Putamen (tissue), 1 donor: Measurements from ENCODE around the gene DDR1.
"Not testable (repeated sequence)": the region's sequence is repeated elsewhere in the genome, so short reads cannot be mapped to it uniquely, and the experiment has no call there.

Experiments
- DNase-seq: peaks from one replicate; pipeline ENCODE4 v3.0.0-alpha.2; 2016; ENCODE audit warnings: low spot score

DDR1 gene

DNA sequence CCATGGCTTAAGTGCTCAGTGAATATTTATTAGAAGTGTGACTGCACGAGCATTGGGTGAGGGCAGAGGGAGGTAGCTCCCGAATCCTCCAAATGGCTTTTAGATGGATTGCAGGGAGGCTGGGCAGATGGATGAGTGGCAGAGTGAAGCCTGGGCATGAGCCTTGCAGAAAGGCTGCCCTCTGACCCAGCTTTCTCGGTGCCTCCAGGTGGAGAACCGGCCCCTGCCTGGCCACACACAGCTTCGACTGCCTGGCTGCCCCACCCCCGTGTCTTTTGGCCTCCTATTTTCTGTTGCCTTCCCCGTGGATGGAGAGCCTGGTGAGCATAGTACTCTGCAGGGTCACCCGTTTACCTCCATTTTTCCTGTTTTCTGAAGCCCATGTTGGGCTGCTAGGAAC is 33.2 kb downstream of the DDR1 start:
- DNase-seq = no peak

- no peak for DNase-seq
These were observed 34.4 kb downstream of the DDR1 start for GRCh38 chr6:30918670-30919069.

DNA sequence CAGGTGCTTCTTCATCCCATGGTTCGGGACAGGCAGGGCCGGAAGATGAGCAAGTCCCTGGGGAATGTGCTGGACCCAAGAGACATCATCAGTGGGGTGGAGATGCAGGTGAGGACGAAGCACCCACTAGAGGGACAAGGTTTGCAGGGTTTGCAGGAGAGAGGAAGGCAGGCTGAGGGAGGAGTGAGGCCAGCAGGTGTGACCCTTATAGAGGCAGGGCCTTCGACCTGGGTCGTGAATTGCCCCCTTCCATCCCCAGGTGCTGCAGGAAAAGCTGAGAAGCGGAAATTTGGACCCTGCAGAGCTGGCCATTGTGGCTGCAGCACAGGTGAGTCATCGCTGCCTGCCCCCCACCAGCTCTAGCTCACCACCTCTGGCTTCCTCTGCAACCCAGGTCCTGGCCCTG is 38.1 kb downstream of the DDR1 start:
- DNase-seq = no peak

DNA sequence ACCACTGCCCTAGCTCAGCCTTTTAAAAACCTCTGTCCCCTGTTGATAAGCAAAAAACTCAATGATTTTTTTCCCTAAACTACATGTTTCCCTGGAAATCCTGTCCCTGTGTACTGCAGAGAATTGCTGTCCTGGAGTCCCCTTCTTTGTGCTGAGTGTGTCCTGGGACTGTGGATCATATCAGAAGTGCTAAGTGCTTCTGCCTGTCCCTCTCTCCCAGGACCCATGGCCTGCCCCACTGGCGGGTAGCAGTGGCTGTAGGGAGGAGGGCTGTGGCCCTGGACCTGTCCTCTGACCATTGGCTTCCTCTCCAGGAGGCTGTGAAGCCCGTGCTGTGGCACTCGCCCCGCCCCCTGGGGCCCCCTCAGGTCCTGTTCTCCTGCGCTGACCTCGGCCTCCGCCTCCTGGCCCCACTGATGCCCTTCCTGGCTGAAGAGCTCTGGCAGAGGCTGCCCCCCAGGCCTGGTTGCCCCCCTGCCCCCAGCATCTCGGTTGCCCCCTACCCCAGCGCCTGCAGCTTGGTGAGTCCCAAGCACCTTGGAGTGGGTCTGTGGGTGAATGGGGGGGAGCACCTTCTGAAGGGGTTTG is 39.8 kb downstream of the DDR1 start:
- DNase-seq = not testable (repeated sequence)

GRCh38 chr6:30926644-30927043 is 42.3 kb downstream of the DDR1 start:
- DNase-seq = no peak

DNA sequence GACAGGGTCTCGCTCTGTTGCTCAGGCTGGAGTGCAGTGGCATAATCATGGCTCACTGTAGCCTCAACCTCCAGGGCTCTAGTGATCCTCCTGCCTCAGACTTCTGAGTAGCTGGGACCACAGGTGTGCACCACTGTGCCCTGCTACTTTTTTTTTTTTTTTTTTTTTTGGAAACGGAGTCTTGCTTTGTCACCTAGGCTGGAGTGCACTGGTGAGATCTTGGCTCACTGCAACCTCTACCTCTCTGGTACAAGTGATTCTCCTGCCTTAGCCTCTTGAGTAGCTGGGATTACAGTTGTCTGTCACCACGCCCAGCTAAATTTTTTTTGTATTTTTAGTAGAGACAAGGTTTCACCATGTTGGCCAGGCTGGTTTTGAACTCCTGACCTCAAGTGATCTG is 42.8 kb downstream of the DDR1 start:
- DNase-seq = not testable (repeated sequence)

GRCh38 chr6:30928677-30929076 is 44.4 kb downstream of the DDR1 start:
- DNase-seq = no peak

DNA sequence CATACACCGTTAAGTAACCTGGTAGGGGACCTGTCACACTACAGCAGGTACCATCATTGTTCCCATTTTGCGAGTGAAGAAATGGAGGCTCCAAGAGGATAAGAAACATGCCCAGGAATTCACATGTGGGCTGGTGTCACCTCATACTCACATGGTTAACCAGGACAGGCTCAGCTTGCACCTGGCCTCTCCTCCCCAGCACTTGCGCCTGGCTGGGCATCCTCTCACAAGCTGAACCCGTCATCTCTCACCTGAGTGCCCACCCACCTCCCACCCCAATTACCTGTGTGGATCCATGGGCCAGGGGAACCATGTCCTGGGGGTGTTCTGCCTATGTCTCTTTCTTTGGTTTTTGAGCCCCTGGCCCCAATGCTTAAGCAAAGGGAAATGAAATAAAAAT is 46.2 kb downstream of the DDR1 start:
- no peak for DNase-seq

DNA sequence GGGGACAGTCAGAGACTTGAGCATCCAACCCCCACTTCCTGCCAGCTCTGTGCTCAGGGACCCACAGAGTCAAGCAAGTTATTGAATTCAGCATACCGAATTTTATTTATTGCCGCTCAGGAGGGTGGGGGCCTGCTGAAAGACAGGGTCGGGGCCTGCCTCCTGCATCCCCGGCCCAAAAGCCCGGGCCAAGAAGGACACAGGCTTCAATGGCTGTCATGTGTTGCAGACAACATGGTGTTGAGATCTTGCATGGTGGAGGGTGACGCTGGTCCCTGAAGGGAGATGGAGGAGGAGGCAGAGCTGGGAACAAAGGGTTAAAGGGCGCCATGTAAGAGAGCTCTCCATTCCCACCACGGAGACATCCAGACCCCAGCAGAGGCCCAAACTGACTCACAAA is 47.0 kb downstream of the DDR1 start:
- no peak for DNase-seq

GRCh38 chr6:30931969-30932645 is 47.8 kb downstream of the DDR1 start, which contains the start of gene SFTA2:
Gene SFTA2 (minus strand): TSS chr6:30932170. CDS start chr6:30932096, 74 bp downstream.
- no peak for DNase-seq

DNA sequence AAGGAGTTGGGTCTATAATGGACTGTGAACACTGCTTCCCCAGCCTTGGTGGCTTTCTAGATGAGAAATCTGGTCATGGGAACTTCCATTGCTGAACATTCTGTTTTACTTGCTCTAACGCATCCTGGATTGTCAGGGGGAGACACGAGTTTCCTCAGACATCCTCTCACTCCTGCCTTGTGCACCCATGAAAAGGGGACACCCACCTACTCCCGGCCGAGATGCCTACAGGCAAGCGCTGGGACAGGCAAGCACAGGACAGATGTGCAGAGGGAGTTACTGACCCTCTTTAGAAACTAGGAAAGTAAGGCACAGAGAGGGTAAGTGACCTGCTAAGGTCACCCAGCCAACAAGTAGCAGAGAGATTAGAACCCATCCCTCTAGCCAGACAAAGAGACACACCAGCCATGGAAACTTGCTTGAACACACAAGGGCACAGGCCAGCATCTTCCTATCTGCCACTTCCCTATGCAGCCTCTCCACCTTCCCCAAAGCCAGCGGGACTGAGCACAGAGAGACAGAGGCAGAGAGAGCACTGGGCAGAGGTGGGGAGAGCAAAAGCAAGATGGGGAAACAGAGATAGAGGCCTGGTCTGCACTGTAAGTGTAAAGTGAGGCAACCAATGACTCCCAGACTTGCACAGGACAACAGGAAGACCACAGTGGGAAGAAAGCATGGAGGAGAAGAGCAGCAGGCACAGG is 48.5 kb downstream of the DDR1 start:
- no peak for DNase-seq

DNA sequence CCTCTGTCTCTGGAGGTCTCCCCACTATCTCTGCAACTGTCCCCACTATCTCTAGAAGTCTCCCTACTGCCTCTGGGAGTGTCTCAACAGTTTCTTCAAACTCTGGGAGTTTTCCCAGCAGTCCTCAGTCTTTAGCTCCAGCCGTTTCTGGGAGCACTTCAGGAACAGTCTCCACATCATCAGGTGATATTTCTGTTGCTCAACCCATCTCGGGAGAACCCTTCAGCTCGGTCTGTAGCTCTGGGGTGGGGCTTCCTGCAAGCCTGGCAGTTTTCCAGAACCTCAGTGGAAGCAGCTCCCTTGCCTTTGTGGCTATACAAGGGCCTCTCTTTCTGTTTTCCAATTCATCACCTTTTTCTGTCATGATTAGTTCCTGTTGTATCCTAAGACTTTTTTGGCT is 50.7 kb downstream of the DDR1 start:
- no peak for DNase-seq

DNA sequence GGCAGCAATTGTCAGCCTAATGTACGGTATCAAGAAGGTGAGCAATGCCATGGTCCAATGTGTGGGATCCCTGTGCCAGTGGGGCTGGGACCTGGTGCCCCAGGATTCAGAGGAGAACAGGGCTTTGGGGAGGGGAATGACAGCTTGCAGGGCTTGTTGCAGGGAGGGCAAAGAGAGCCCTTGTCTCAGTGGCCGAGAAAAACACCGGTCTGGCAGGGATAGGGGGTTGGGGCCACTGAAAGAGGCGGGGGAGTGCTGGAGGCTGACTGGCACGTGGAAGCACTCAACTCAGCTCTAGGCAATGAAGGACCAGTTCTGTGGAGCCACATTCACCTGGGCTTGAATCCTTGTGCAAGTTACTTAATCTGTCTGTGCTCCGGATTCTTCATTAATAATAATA is 52.9 kb downstream of the DDR1 start:
- no peak for DNase-seq

GRCh38 chr6:30938730-30939129 is 54.4 kb downstream of the DDR1 start:
- no peak for DNase-seq

DNA sequence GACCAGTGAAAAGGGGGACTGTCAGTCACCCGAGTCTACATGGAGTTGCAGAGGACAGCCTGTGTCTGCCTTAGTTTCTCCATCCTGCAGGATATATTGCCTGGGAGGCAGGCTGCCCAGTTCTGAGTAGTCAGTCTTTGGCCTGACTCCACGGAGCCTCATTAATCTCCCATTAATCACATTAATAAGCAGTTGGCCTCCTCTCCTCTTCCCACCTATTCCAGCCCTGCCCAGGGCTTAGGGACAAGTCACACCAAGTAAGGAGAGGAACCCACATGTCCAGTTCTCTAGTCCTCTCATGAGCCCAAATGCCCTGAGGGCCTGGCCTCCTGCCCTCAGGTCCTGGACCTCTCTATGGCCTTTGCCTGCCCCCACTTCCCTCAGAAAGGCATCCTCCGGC is 55.2 kb downstream of the DDR1 start:
- no peak for DNase-seq

DNA sequence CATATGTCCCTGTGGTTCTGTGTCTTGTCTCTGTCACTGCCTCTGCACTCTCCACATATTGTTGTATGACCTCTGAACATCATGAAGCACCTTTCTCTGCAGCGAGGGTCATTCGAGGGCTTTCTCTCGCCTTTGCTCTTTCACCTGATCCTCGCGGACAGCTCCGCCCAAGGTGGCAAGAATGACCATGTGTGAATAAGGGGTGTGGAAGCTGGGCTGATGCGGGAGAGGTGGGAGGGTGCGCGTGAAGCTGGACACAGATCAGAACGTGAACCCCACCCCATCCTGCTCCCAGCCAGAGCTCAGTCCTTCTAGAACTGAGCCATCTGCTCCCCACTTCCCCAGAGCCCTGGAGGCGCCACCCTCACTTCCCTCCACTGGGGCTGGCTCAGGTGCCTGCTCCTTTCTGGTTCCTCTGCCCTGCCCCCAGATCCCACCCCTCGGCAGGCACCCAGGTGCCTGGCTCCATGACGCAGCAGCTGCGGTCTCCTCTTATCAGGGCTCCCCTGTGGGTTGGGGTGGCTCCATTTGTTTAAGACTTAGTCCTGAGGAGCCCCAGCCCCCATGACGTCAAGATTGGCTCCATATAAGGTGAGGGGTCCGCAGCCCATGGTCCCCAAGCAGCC is 56.2 kb downstream of the DDR1 start, which contains the start of gene MUCL3:
MUCL3 (plus strand) TSS at position 613 of the 626 bp plus-strand sequence. CDS start 27 bp downstream, outside the sequence.
- no peak for DNase-seq

GRCh38 chr6:30942338-30943060 is 58.2 kb downstream of the DDR1 start:
- no peak for DNase-seq

GRCh38 chr6:30944051-30944450 is 59.7 kb downstream of the DDR1 start:
- no peak for DNase-seq

DNA sequence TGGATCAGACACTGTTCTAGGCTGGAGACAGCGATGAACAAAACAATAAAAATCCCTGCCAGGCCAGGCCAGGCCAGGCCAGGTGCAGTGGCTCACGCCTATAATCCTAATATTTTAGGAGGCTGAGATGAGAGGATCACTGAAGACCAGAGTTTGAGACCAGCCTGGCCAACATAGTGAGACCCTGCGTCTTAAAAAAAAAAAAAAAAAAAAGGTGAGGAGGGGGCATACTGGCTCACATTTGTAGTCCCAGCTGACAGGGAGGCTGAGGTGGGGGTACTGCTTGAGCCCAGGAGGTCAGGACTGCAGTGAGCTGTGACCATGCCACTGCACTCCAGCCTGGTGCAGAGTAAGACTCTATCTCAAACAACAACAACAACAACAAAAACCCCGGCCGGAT is 61.0 kb downstream of the DDR1 start:
- DNase-seq = no peak

DNA sequence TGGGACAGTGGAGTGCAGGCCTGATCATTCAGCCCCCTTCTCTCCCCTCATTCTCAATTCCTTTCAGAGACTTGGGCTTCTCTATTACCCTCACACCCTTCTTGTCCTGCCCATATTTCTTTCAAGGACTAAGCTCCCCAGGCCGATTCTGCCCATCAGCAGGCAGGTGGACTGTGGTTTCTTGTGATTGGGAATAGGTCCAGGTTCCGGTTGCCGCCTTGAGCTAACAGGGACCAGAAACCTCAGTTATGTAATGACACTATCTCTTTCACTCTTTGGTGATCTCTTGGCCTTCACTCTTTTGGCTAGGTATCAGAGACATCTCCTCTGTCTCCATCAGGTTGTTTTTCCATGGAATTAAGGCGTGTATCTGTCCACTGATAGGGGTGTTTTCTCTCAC is 62.9 kb downstream of the DDR1 start:
- no peak for DNase-seq

DNA sequence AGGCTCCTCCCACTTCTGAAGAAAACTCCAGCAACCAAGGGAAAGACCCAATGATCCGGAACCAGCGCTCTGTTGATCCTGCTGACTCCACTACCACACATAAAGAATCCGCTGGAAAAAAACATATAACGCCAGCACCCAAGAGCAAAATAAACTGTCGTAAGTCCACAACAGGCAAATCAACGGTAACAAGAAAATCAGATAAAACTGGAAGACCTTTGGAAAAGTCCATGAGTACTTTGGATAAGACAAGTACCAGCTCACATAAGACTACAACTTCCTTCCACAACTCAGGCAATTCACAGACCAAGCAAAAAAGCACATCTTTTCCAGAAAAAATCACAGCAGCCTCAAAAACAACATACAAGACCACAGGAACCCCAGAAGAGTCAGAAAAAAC is 64.5 kb downstream of the DDR1 start:
- DNase-seq = no peak
